ENCODE measurements around the gene C2orf81.
"Not testable (repeated sequence)": the region's sequence is repeated elsewhere in the genome, so short reads cannot be mapped to it uniquely, and the experiment has no call there.

C2orf81 gene

DNA sequence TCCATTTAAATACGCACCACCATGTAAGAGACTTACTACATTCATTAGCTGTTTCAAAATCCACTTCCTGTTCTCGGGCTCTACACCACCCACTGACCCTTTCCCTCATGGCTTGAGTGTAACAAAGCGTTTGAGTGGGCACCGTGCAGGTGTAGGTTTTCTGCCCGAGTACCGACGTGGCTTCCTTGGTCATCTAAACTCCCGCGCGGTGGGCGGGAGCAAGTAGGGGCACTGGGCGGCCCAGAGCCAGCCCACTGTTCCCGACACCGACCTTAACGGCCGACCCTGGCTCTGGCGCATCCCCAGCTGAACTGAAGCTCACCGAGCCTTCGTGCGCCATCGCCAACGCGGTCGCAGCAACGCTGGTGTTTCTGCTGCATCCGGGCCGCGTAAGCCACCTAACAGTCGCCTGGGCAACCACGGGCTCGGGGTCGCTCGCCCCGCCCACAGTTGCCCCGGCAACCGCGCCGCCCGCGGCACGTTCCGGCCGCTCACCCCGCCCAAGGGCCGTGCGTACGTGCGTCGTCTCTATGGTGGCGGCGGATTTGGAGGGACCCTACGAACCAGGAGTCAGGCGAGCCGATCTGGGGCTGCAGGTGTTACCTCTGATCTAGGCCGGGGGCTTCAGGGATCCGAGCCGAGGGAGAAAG, at the start of gene C2orf81, which contains the start of gene WDR54:
TSS of gene C2orf81 (minus strand) at position 399 of the 650 bp plus-strand sequence. CDS start at position 340, 59 bp downstream.
TSS of gene WDR54 (plus strand) at position 510 of the 650 bp plus-strand sequence. CDS start 424 bp downstream, outside the sequence.
- DNase-seq, result peak; percentile 97

DNA sequence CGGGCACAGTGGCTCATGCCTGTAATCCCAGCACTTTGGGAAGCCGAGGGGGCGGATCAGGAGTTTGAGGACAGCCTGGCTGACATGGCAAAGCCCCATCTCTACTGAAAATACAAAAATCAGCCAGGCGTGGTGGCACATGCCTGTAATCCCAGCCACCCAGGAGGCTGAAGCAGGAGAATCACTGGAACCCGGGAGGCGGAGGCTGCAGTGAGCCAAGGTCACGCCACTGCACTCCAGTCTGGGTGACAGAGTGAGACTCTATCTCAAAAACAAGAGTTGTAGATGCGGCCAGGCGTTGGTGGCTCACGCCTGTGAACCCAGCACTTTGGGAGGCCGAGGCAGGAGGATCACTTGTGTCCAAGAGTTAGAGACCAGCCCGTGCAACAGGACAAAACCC, 49.3 kb upstream of the C2orf81 start:
- DNase-seq, result not testable (repeated sequence)

DNA sequence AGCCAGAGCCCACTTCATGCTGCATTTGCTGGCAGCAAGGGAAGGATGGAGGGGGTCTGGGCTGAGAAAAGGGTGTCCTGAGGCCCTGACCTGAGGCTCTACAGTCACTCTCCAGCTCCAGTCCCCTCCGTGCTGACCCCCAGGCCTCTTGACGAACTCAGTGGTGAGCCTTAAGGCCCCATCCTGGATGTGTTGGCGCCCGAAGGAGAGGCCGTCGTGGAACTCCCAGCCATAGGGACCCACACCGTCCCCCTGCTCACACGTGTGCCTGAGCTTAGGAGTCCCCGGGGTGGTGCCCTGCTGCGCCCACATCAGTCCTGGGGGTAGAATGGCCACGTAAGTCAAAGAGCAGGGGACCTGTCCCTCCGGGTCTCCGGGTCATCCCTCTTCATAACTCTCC, 43.0 kb upstream of the C2orf81 start:
- no peak for DNase-seq

DNA sequence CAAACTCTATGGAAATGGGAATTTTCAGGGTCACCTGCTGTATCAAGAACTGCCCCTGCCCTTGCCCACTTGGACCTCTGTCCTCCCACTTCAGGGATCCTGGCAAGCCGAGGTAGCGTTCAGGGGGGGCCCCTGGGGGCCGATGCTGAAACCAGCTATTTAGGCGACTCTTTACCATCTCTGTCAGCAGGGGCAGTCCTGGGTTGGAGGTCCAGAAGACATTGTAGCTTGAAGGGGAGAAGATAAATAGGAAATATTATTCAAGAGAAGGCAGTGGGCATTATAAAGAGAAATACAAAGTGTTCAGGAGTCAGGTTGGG, 41.3 kb upstream of the C2orf81 start:
- no peak for DNase-seq

DNA sequence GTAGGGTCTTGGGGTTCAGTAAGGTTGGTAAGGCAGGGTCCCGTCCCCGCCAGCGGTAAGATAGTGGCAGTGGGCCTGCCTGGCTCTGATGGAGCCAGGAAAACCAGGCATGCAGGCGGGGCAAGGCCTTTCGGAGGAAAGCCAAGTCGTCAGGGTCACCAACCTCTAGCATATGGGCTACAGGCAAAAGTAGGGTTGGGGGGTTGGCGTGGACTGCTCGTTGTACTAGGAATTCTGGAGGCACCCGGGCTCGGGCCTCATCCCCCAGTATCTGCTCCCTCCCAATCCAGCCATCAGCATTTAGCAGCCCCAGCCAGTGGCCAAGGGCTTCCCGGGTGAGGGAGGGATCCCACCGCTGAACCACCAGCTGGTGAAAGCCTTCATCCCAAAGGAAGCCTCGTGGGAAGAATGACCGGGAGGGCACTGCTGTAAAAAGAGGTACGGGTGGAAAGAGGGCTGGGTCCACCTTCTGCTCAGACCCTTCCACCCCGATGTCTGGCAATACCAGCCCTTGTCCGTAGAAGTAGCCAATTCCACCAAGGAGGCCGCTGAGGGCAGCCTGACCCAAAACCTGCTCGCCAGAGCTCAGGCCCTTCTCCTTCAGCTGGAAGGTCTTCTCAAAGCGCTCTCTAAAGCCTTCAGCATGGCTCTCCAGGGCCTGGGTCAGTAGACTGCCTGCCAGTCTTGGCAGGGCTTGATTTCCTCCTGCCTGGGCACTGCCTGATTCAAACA, 40.8 kb upstream of the C2orf81 start:
- no peak for DNase-seq

DNA sequence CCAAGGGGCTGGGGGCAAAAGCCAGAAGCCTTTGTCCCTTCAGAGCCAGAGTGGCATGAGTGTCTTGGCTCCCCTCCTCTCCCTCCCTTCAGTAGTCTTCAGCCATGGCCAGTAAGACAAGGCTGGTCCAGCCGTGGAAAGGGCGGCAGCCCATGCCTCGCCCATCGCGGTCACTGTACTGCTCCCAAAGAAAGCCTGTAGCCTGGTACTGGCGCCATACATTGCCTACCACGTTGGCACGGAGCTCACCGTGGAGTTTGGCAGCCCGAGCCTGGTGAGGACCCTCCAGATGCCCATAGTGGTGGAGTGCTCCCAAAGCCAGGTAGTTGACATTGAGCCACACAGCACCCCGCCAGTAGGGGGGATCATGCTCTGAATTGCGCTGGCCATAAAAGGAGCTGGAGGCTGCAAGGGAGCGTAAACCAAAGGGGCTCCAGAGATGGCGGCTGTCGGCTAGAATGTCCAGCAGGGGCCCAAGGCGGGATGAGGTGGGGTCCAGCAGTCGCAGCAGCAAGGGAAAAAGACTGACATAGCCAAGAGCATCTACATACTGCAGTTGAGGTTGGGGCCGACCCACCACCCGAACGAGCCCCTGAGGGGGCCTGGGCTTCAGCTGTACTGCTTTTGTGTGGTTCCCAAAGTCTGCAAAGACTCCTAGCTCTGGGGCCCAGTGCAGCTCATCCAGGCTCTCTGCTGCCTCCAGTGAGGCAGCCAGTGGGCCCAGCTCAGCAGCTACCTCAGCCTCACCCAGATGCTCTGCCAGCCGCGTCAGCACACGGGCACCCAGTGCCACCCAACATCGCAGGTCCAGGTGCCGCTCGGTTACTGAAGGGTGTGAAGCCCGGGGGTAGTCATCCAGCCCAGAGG, 40.0 kb upstream of the C2orf81 start:
- DNase-seq, result no peak

DNA sequence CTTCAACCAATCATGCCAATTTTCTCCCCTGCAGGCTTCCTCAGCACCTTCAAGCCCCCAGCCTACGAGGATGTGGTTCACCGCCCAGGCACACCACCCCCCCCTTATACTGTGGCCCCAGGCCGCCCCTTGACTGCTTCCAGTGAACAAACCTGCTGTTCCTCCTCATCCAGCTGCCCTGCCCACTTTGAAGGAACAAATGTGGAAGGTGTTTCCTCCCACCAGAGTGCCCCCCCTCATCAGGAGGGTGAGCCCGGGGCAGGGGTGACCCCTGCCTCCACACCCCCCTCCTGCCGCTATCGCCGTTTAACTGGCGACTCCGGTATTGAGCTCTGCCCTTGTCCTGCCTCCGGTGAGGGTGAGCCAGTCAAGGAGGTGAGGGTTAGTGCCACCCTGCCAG, 38.8 kb upstream of the C2orf81 start:
- not testable (repeated sequence) for DNase-seq

DNA sequence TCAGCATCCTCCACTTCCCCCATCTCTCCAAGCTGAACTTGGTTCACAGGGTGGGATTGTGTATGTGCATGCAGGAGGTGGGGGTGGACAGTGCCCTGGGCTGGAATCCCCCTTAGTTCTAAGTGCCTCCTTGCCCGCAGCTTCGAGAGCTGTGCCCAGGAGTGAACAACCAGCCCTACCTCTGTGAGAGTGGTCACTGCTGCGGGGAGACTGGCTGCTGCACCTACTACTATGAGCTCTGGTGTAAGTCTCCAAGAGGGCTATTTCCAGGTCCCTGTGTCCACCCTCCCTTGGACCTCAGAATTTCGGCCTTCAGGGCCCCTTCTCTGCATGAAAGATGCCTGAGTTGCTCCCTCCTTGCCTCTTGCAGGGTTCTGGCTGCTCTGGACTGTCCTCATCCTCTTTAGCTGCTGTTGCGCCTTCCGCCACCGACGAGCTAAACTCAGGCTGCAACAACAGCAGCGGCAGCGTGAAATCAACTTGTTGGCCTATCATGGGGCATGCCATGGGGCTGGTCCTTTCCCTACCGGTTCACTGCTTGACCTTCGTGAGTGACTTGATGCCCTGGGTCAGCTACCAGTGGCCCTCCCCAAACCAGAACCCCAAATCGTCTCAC, 38.2 kb upstream of the C2orf81 start:
- not testable (repeated sequence) for DNase-seq

DNA sequence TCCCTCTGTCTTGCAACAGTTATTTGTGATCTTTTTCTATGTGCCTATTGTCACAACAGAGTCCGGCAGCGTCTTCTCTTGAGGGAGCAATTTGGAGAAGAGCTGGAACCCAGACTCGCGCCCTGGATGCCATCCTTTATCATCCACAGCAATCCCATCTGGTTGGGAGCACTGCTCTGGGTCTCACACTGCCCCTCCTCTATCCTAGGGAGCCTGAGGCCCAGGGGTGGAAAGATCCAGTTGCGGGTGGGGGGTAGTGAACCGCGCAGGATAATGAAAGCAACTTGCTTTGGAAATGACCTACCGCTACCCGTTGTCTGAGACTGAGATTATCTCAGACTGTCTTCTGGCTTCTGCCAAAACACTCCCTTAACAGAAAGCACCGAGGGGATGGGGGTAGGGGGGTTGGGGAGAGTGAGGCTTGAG, 37.5 kb upstream of the C2orf81 start:
- DNase-seq, result no peak

DNA sequence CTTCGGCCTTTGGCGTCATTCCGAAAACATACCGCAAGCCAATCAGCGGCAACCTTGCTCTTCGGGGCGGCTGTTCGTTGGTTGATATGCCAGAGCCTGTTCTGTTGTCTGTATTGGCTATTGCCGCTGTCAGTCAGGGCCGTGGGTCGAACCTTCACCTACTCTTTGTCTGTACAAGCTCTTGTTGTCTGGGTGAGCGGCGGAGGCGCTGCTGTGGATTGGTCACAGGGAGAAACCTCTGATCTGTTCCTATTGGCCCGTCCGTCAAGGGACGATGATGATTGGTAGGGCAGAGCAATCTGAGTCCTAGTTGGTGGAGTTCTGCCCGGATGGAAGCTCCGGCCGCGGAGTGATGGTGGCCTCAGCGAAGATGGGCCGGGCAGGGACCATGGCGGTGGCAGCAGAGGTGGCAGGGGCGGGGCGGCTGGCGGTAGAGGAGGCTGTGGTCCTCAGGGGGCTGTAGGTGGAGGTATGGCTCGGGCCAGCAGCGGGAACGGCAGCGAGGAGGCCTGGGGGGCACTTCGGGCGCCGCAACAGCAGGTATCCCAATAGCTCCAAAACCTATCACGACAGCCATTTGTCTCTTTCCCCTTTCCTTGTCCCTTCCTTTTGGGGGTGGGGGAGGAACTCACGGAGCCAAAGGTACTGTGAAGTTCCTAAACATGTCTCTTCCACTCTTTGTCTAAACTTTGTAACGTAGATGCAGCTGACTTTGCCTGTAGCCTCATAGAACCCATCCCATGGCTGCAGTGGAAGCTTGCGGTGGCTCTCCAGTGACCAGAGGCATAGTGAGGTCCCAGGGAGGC, 36.9 kb upstream of the C2orf81 start, which contains the start of gene WBP1:
TSS of gene WBP1 (plus strand) at position 307 of the 806 bp plus-strand sequence. CDS start at position 472, 165 bp downstream.
- peak; percentile 95 for DNase-seq

DNA sequence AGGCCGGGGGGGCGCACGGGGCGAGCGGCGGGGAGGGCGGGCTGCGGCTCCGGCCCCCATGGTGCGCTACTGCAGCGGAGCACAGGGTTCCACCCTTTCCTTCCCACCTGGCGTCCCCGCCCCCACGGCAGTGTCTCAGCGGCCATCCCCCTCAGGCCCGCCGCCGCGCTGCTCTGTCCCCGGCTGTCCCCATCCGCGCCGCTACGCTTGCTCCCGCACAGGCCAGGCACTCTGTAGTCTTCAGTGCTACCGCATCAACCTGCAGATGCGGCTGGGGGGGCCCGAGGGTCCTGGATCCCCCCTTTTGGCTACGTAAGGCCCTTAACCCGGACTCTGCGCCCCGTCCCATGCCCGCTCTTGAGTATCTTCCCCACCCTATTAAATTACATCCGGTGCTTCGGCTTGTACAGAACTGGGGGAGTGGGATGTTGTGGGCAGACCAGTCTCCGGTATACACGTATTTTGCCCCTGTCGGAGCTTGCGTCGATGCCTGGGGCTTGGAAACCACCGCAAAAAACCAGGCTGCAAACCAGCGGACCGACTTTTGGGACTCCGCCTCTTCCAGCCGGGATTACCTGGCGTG, 36.2 kb upstream of the C2orf81 start:
- DNase-seq, result peak; percentile 91

DNA sequence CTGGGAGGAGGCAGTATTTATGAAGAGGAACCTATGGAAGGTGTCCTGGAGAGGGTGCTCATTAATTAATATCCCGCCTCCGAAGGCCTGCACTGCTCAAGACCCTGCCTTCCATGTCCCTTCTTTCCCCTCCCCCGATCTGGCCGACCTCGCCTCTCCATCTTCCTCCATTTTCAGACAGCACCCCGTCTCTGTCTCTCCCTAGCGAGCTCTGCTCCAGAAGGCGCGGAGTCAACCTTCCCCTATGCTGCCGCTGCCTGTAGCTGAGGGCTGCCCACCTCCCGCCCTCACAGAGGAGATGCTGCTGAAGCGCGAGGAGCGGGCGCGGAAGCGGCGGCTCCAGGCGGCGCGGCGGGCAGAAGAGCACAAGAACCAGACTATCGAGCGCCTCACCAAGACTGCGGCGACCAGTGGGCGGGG, 35.7 kb upstream of the C2orf81 start:
- DNase-seq, result no peak

DNA sequence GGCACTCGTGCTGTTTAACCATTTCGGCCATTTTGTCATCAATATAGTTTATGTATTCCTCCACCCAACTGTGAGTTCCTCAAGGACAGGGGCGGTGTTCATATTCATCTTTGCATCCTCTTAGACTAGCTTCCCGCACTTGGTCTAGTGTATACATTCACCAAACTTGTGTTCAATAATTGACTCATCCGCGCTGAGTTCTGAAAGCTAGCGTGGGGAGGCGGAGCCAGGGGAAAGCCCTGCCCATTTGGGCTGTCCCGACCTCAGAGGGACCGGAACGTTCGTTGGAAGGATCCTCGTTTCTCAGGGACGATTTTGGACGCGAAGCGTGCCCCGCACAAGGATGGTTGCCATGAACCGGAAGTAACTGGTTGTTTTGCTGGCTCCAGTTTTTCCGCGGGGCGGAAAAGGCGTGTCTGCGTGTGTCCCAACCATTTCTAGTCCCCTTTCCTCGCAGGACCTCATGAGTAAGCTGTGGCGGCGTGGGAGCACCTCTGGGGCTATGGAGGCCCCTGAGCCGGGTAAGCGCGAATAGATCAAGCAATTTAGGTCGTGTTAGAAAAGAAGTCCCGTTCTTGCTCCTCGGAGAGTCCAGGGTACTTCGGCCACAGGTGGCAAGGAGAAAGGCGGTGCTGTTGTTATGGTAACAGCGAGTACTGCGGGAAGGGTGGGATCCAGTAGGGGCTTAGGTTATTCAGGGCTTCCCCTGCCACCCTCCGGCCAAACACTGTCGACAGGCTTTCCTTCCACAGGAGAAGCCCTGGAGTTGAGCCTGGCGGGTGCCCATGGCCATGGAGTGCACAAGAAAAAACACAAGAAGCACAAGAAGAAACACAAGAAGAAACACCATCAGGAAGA, 33.5 kb upstream of the C2orf81 start, which contains the start of gene INO80B:
TSS of gene INO80B (plus strand) at position 434 of the 858 bp plus-strand sequence. CDS start at position 464, 30 bp downstream.
- peak; percentile 97 for DNase-seq

DNA sequence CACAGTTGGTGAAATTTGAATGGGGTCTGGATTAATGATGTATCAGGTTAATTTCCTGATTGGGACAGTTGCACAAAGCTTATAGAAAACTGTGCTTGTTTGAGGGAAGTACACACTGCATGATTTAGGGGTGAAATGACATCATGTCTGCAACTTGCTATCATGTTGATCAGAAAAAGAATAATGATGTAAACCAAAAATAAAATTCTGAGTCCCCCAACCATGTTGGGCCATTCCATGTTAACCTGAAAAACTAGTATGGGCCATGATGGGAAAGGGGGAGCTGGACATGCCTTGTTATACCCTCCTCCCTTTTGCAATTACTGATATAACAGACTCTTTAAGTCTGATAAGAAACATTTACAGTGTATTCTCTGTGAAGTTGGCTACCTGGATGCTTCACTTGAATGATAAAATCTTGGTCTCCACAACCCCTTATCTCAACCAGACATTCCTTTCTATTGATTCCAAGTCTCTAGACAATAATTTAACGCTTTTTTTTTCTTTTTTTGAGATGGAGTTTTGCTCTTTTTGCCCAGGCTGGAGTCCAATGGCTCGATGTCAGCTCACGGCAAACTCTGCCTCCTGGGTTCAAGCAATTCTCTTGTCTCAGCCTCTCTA, 29.3 kb upstream of the C2orf81 start:
- no peak for DNase-seq

DNA sequence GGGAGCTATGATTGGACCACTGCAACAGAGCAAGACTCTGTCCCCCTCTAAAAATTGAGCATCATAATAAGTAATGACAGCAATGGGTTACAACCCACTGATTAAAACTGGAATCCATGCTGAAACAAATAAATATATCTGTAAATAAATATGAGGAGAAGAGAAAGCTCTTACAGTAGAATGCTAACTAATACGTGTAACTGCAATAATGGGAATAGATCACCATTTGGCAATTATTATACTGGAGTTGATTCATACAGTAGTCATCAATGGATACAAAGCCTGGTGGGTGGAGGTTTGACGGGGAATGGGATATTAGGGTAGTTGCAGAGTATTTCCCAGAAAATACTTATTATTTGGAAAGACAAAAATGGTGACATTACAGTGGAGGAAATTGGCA, 27.4 kb upstream of the C2orf81 start:
- DNase-seq, result no peak

DNA sequence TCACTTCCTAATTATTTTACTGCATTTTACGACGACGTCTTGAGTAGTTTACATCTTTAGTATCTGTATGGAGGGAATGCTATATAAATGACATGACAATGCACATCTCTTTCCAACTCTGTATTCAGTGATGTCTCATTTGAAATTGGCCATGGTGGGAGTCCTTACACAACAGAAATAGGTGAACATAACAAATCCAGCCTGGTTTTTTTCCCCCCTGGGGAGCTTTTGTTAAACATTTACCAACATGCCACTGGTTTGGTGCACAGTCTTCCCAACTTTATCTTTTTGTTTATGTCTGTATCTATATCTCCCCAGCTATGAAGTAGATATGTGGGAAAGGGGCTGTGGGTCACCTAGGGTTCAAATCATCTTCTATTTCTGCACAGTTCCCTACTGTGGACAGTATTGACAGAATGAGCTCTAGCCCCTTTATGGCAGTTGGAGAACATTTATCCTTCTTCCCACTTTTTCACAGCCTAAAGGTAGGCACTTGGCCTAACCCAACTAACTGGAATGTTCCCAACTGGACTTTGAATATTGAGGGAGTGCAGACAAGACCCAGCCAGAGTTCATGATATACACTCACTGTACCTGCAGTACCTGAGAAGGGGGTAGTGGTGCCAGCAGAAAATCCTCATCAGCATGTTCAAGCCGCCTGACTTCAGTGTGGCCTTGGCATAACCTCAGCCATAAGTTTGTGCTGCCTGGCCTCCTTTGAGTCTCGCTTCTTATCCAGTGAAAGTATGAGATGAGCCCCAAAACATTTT, 26.0 kb upstream of the C2orf81 start:
- no peak for DNase-seq

DNA sequence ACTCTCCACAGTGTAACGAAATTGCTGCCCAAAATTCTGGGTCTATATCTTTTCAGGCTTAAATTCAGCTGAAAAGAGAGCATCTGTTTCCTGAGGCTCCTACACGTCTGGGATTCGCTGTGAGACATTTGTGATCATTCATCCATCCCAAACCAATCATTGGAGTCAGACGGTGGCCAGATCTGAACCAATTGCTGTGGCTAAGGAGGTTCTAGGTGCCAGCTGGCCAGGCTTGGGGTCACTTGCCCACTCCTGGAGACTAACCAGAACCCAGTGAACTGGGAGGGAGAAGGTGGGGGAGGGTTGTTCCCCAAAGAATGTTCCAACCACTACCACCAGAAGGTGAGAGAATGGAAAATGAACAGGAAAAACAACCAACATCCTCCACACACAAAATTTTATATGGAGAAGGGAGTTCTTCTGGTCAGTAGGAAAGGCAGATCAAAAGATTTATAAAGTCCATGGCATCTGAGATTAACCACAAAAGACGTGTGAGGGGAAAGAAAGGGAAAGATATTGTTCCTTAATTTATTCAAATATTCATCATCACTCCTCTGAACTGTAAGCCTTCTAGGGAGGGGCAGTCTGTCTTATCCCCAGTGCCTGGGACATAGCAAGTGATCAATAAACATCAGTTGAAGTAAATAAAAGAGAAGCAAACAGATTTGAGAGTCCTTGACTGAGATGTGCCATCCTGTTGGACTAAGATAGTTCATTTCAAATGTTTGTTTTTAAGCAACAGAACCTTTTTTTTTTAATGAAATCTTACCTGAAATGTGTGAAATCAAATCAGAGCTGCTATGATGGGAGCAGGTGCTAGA, 23.3 kb upstream of the C2orf81 start:
- DNase-seq, result no peak

Data from activated CD8-positive, alpha-beta memory T cell treated with anti-CD3 and anti-CD28 coated beads, Interleukin-2, amount 50 U/mL, for 48 hours (primary cell).